ENCODE measurements around the gene JCAD. TPM values are rescaled to one million over a fixed set of nuclear protein-coding genes. Genes with fewer than 3 reads are reported as not detected.

JCAD gene
- total and polyA plus RNA-seq, 2 experiments from 2014 or later, result 0.78 to 2.1 TPM

DNA sequence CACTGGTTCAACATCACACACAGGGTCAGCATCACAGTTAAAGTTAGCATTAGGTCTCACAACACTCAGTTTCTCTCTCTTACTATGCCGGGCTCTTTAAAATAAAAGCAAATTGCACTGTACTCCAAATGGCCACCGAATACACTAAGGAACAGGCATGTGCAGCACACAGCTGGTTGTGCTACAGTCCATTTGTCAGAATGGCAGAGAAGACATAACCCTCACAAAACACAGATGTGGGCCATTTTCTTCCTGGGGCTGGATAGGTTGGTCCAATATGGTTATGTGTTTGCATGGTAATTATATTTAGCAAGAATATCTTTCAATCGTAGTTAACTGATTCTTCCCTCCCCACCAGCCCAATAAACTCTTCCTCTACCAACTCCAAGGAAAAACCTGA is 9.0 kb downstream of the JCAD start:
- H3K4me1 Mint-ChIP-seq, result peaks cover 22% of the 10 kb centered on the region
- no peak overlapping the region for H3K4me3 ChIP-seq
- H3K27ac Mint-ChIP-seq, result no peak overlapping the region
- no peaks in the 10 kb centered on the region for H3F3A ChIP-seq (replicated peaks; ENCODE audit: low read depth)
- H2AFZ ChIP-seq, result no peak overlapping the region
- no peaks in the 10 kb centered on the region for H3K36me3 ChIP-seq (ENCODE audit: insufficient read depth)
- H4K20me1 ChIP-seq (replicated peaks; ENCODE audit: insufficient read depth), result no peaks in the 10 kb centered on the region
- ATAC-seq, result no peak
- H3K4me3 Mint-ChIP-seq, result no peak overlapping the region
- TF ChIP-seq ZNF462 (CRISPR knock-in tag; IDR thresholded peaks at IDR 0.05) (no peak), STAT1 (IDR thresholded peaks at IDR 0.05; ENCODE audit: unreplicated experiment) (no peak), ZNF331 (CRISPR knock-in tag; IDR thresholded peaks at IDR 0.05; ENCODE audit: low read depth) (no peak), POLR2AphosphoS5 (IDR thresholded peaks at IDR 0.05; ENCODE audit: low read depth) (no peak), ZNF114 (CRISPR knock-in tag; IDR thresholded peaks at IDR 0.05) (no peak), EZH2phosphoT487 (IDR thresholded peaks at IDR 0.05; ENCODE audit: unreplicated experiment) (no peak), EZH2 (IDR thresholded peaks at IDR 0.05; ENCODE audit: low read depth, unreplicated experiment) (no peak), CREB1 (CRISPR knock-in tag; IDR thresholded peaks at IDR 0.05; ENCODE audit: low read depth) (no peak)
- no peak overlapping the region for H3K4me2 ChIP-seq
- H3K27me3 ChIP-seq (ENCODE audit: insufficient read depth), result no peaks in the 10 kb centered on the region
- no peaks in the 10 kb centered on the region for H3K9me3 Mint-ChIP-seq
- H3K4me1 ChIP-seq (ENCODE audit: insufficient read depth), result peaks cover 7% of the 10 kb centered on the region; the same call in 1 of the 2 replicates
- H3K27ac ChIP-seq (ENCODE audit: low read depth), result no peak overlapping the region
- H3K9me2 ChIP-seq (ENCODE audit: insufficient read depth), result no peaks in the 10 kb centered on the region
- peaks cover 9% of the 10 kb centered on the region for H3K27me3 Mint-ChIP-seq (ENCODE audit: insufficient read depth, low read depth, poor library complexity)
- DNase-seq (ENCODE audit: low spot score), result no peak
- no peaks in the 10 kb centered on the region for H3K79me2 ChIP-seq (replicated peaks; ENCODE audit: insufficient read depth)
- H3K36me3 Mint-ChIP-seq (ENCODE audit: low read depth), result no peaks in the 10 kb centered on the region; the same call in 2 of the 3 replicates

Measured in GM23338 (cell line).